Mesendoderm (in vitro differentiated cells): ENCODE measurements around the gene CTSW.

Experiments
- DNase-seq: peaks from one replicate; pipeline ENCODE4 v3.0.0; 2013
- H2AK5ac ChIP-seq: 2 replicates; pipeline ENCODE4 v1.6.1; 2013; ENCODE audit warnings: low read length, inconsistent platforms
- H2BK120ac ChIP-seq: 2 replicates; pipeline ENCODE4 v1.6.1; 2013; ENCODE audit warnings: low read depth, mild to moderate bottlenecking, low read length, moderate library complexity, mixed read lengths
- H2BK15ac ChIP-seq: replicated peaks from 2 replicates; pipeline ENCODE4 v1.6.1; 2013; ENCODE audit warnings: low read depth, mild to moderate bottlenecking, moderate library complexity
- H2BK5ac ChIP-seq: 2 replicates; pipeline ENCODE4 v1.6.1; 2013; ENCODE audit warnings: low read length, inconsistent platforms
- H3K18ac ChIP-seq: 2 replicates; pipeline ENCODE4 v1.6.1; 2013; ENCODE audit warnings: mild to moderate bottlenecking, low read length, mixed read lengths
- H3K23ac ChIP-seq: one replicate; pipeline ENCODE4 v1.6.1; 2013; ENCODE audit warnings: low read length
- H3K27ac ChIP-seq: 2 replicates; pipeline ENCODE4 v1.5.1; 2013; ENCODE audit warnings: low read depth, mild to moderate bottlenecking, inconsistent platforms, low read length, moderate library complexity
- H3K27me3 ChIP-seq: 2 replicates; pipeline ENCODE4 v1.6.1; 2013; ENCODE audit warnings: low read length, control low read depth, mild to moderate bottlenecking, inconsistent platforms; ENCODE audit not compliant: insufficient read depth, poor library complexity
- H3K36me3 ChIP-seq: 2 replicates; pipeline ENCODE4 v1.6.1; 2013; ENCODE audit warnings: low read length, inconsistent platforms; ENCODE audit not compliant: control insufficient read depth, insufficient read depth
- H3K4ac ChIP-seq: one replicate; pipeline ENCODE4 v1.6.1; 2013; ENCODE audit warnings: low read depth, mild to moderate bottlenecking, low read length, moderate library complexity
- H3K4me1 ChIP-seq: 2 replicates; pipeline ENCODE4 v1.6.1; 2013; ENCODE audit warnings: low read depth, low read length, inconsistent platforms; ENCODE audit not compliant: control insufficient read depth
- H3K4me2 ChIP-seq: 2 replicates; pipeline ENCODE4 v1.6.1; 2013; ENCODE audit warnings: low read length
- H3K4me3 ChIP-seq: 2 replicates; pipeline ENCODE4 v1.5.1; 2013; ENCODE audit warnings: mild to moderate bottlenecking, low read length
- H3K56ac ChIP-seq: one replicate; pipeline ENCODE4 v1.6.1; 2013; ENCODE audit warnings: low read length
- H3K79me1 ChIP-seq: 2 replicates; pipeline ENCODE4 v1.6.1; 2013; ENCODE audit warnings: low read length, inconsistent platforms
- H3K79me2 ChIP-seq: 2 replicates; pipeline ENCODE4 v1.6.1; 2013; ENCODE audit warnings: mild to moderate bottlenecking, low read length; ENCODE audit not compliant: control insufficient read depth, insufficient read depth
- H3K9ac ChIP-seq: 2 replicates; pipeline ENCODE4 v1.6.1; 2013; ENCODE audit warnings: low read length, inconsistent platforms
- H4K5ac ChIP-seq: one replicate; pipeline ENCODE4 v1.6.1; 2013; ENCODE audit warnings: low read length
- H4K8ac ChIP-seq: one replicate; pipeline ENCODE4 v1.6.1; 2013; ENCODE audit warnings: low read depth, mild to moderate bottlenecking, control low read depth, low read length, moderate library complexity
- WGBS: extraction: QIAGEN DNeasy Blood & Tissue Kit; methylation state at CpG from one replicate; pipeline ENCODE4 v1.1.7; 2013; ENCODE audit warnings: low lambda C conversion rate, missing lambda C conversion rate; ENCODE audit not compliant: insufficient coverage; ENCODE audit errors: extremely low coverage; 5-methylcytosine and 5-hydroxymethylcytosine counted together

CTSW gene

GRCh38 chr11:65896034-65896999 lies 16.7 kb downstream of the CTSW start:
- Histone ChIP-seq H2BK120ac (no peak overlapping the region), H4K8ac (no peak overlapping the region), H3K9ac (no peak overlapping the region), H3K4me3 (no peak overlapping the region), H3K4me1 (no peaks in the 10 kb centered on the region), H3K56ac (no peak overlapping the region), H2BK15ac (no peak overlapping the region), H3K36me3 (no peaks in the 10 kb centered on the region), H4K5ac (no peak overlapping the region), H3K27me3 (peaks cover 7% of the 10 kb centered on the region), H3K79me1 (no peaks in the 10 kb centered on the region), H2AK5ac (no peak overlapping the region), H3K18ac (no peak overlapping the region), H3K4me2 (no peak overlapping the region), H2BK5ac (no peak overlapping the region), H3K23ac (no peak overlapping the region), H3K27ac (no peak overlapping the region), H3K4ac (no peak overlapping the region), H3K79me2 (no peaks in the 10 kb centered on the region)
- no peak for DNase-seq
- no CpG with 5 or more reads among the region's 14 CpGs for WGBS

- Histone ChIP-seq H3K4ac (no peak overlapping the region), H4K8ac (no peak overlapping the region), H2BK5ac (no peak overlapping the region), H3K79me1 (no peaks in the 10 kb centered on the region), H3K9ac (no peak overlapping the region), H3K4me2 (no peak overlapping the region), H3K27me3 (peaks cover 7% of the 10 kb centered on the region), H4K5ac (no peak overlapping the region), H2BK15ac (no peak overlapping the region), H3K36me3 (no peaks in the 10 kb centered on the region), H2BK120ac (no peak overlapping the region), H3K79me2 (no peaks in the 10 kb centered on the region), H3K4me3 (no peak overlapping the region), H3K27ac (no peak overlapping the region), H3K56ac (no peak overlapping the region), H3K18ac (no peak overlapping the region), H3K4me1 (no peaks in the 10 kb centered on the region), H3K23ac (no peak overlapping the region), H2AK5ac (no peak overlapping the region)
- no CpG with 5 or more reads among the region's 4 CpGs for whole genome bisulfite sequencing
- no peak for DNase-seq
Observed at GRCh38 chr11:65897020-65897471, 17.4 kb downstream of the CTSW start.

GRCh38 chr11:65898656-65899355 lies 19.2 kb downstream of the CTSW start:
- H4K8ac ChIP-seq = no peak overlapping the region
- H3K23ac ChIP-seq = no peak overlapping the region
- no peaks in the 10 kb centered on the region for H3K4me1 ChIP-seq
- H3K36me3 ChIP-seq = no peaks in the 10 kb centered on the region
- H2BK15ac ChIP-seq = no peak overlapping the region
- peak overlapping the region; percentile 65 for H3K56ac ChIP-seq
- H2BK120ac ChIP-seq = no peak overlapping the region
- no peak overlapping the region for H3K4ac ChIP-seq
- H2BK5ac ChIP-seq = no peak overlapping the region
- H3K18ac ChIP-seq = peak overlapping the region; percentile 55
- H3K9ac ChIP-seq = peak overlapping the region; percentile 28
- H3K27ac ChIP-seq = no peak overlapping the region
- H3K27me3 ChIP-seq = peaks cover 7% of the 10 kb centered on the region
- WGBS = no CpG with 5 or more reads among the region's 28 CpGs
- H3K79me1 ChIP-seq = no peaks in the 10 kb centered on the region
- DNase-seq = no peak
- no peak overlapping the region for H2AK5ac ChIP-seq
- no peak overlapping the region for H3K4me3 ChIP-seq
- H3K4me2 ChIP-seq = no peak overlapping the region
- no peak overlapping the region for H4K5ac ChIP-seq
- H3K79me2 ChIP-seq = no peaks in the 10 kb centered on the region

GRCh38 chr11:65899356-65900124 lies 19.9 kb downstream of the CTSW start:
- Histone ChIP-seq H4K8ac (no peak overlapping the region), H3K4me3 (no peak overlapping the region), H3K4me2 (peak overlapping the region; percentile 48), H2AK5ac (no peak overlapping the region), H3K56ac (peak overlapping the region; percentile 76), H3K18ac (peak overlapping the region; percentile 55), H2BK15ac (no peak overlapping the region), H3K4ac (no peak overlapping the region), H3K79me1 (no peaks in the 10 kb centered on the region), H3K9ac (peak overlapping the region; percentile 56), H3K4me1 (no peaks in the 10 kb centered on the region), H3K27me3 (peaks cover 7% of the 10 kb centered on the region), H2BK120ac (no peak overlapping the region), H3K79me2 (no peaks in the 10 kb centered on the region), H4K5ac (no peak overlapping the region), H3K36me3 (no peaks in the 10 kb centered on the region), H3K23ac (peak overlapping the region; percentile 1), H3K27ac (peak overlapping the region; percentile 37), H2BK5ac (no peak overlapping the region)
- WGBS = no CpG with 5 or more reads among the region's 78 CpGs
- peak; percentile 71 for DNase-seq

GRCh38 chr11:65900125-65900898 lies 20.7 kb downstream of the CTSW start, which contains the start of gene FOSL1:
TSS of gene FOSL1 (minus strand) at chr11:65900388. CDS start at chr11:65900339, 49 bp downstream.
- Histone ChIP-seq H3K4me1 (no peaks in the 10 kb centered on the region), H3K4me3 (no peak within 1 kb of the TSS), H3K18ac (peak within 1 kb of the TSS; percentile 55), H3K4me2 (peak within 1 kb of the TSS; percentile 48), H4K8ac (no peak within 1 kb of the TSS), H3K27ac (peak within 1 kb of the TSS; percentile 37), H2BK5ac (no peak within 1 kb of the TSS), H3K79me2 (no peaks in the 10 kb centered on the region), H3K36me3 (no peaks in the 10 kb centered on the region), H2BK120ac (no peak within 1 kb of the TSS), H3K9ac (peak within 1 kb of the TSS; percentile 56), H3K56ac (peak within 1 kb of the TSS; percentile 76), H3K4ac (no peak within 1 kb of the TSS), H4K5ac (no peak within 1 kb of the TSS), H2AK5ac (no peak within 1 kb of the TSS), H3K23ac (peak within 1 kb of the TSS; percentile 1), H3K79me1 (no peaks in the 10 kb centered on the region), H2BK15ac (no peak within 1 kb of the TSS), H3K27me3 (peaks cover 7% of the 10 kb centered on the region)
- peak; percentile 94 for DNase-seq
- WGBS = no CpG with 5 or more reads among the region's 80 CpGs
